ENCODE data around the gene KICS2.
"Not testable (repeated sequence)": the region's sequence is repeated elsewhere in the genome, so short reads cannot be mapped to it uniquely, and the experiment has no call there.

The KICS2 gene

DNA sequence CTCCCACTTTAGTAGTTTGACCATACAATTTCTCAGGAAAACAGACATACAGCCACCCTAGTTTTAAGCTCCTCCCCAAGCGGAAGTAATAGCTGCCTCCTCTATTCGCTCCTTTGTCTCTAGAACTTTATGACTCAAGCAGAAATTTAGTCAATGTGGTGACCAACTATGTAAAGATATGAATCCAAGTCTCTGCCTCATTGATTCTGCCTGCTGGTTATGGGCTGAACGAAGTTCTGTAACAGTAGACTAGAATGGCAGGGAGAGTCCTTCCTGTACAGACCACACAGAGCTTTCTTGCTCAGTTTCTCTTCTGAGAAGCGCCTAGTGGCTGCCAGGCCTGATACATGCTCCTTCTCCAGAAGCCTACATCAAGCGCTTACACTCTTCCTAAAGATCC, 19.1 kb downstream of the KICS2 start:
- DNase-seq: no peak
- Histone ChIP-seq H2AFZ (ENCODE audit: low read length) (no peak overlapping the region), H3K27me3 (replicated peaks; ENCODE audit: insufficient read depth, low read length) (no peaks in the 10 kb centered on the region), H3K79me2 (ENCODE audit: low read length) (no peaks in the 10 kb centered on the region), H3K36me3 (replicated peaks; ENCODE audit: insufficient read depth, low read length) (no peaks in the 10 kb centered on the region), H3K9me2 (replicated peaks; ENCODE audit: insufficient read depth, low read length) (no peaks in the 10 kb centered on the region), H3K9ac (ENCODE audit: low read length) (no peak overlapping the region), H3K4me3 (ENCODE audit: low read length) (no peak overlapping the region), H3K4me1 (ENCODE audit: low read length) (no peaks in the 10 kb centered on the region), H3F3A (ENCODE audit: insufficient read depth, low read length) (no peaks in the 10 kb centered on the region), H3K4me2 (ENCODE audit: low read depth, low read length) (no peak overlapping the region), H3K27ac (ENCODE audit: low read length) (no peak overlapping the region), H4K20me1 (ENCODE audit: insufficient read depth, low read length) (no peaks in the 10 kb centered on the region), H3K9me3 (replicated peaks; ENCODE audit: insufficient read depth, low read length) (no peaks in the 10 kb centered on the region)
- TF ChIP-seq, protein P1, sequence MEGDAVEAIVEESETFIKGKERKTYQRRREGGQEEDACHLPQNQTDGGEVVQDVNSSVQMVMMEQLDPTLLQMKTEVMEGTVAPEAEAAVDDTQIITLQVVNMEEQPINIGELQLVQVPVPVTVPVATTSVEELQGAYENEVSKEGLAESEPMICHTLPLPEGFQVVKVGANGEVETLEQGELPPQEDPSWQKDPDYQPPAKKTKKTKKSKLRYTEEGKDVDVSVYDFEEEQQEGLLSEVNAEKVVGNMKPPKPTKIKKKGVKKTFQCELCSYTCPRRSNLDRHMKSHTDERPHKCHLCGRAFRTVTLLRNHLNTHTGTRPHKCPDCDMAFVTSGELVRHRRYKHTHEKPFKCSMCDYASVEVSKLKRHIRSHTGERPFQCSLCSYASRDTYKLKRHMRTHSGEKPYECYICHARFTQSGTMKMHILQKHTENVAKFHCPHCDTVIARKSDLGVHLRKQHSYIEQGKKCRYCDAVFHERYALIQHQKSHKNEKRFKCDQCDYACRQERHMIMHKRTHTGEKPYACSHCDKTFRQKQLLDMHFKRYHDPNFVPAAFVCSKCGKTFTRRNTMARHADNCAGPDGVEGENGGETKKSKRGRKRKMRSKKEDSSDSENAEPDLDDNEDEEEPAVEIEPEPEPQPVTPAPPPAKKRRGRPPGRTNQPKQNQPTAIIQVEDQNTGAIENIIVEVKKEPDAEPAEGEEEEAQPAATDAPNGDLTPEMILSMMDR (IDR thresholded peaks at IDR 0.05; ENCODE audit: low read length): no peak
- no peak for TF ChIP-seq EZH2phosphoT487 (IDR thresholded peaks at IDR 0.05; ENCODE audit: low read length)
- no peak for TF ChIP-seq EZH2 (optimal IDR thresholded peaks at IDR 0.05; ENCODE audit: low read depth, low read length)

DNA sequence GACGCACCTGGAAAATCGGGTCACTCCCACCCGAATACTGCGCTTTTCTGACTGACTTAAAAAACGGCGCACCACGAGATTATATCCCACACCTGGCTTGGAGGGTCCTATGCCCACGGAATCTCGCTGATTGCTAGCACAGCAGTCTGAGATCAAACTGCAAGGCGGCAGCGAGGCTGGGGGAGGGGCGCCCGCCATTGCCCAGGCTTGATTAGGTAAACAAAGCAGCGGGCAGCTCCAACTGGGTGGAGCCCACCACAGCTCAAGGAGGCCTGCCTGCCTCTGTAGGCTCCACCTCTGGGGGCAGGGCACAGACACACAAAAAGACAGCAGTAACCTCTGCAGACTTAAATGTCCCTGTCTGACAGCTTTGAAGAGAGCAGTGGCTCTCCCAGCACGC, 26.3 kb downstream of the KICS2 start:
- H3K27me3 ChIP-seq (replicated peaks; ENCODE audit: insufficient read depth, low read length); H3K4me1 ChIP-seq (ENCODE audit: low read length); H3K36me3 ChIP-seq (replicated peaks; ENCODE audit: insufficient read depth, low read length); H2AFZ ChIP-seq (ENCODE audit: low read length); H3F3A ChIP-seq (ENCODE audit: insufficient read depth, low read length); H3K9me2 ChIP-seq (replicated peaks; ENCODE audit: insufficient read depth, low read length); H3K79me2 ChIP-seq (ENCODE audit: low read length); H3K9ac ChIP-seq (ENCODE audit: low read length); H3K9me3 ChIP-seq (replicated peaks; ENCODE audit: insufficient read depth, low read length); DNase-seq; H3K4me3 ChIP-seq (ENCODE audit: low read length); H3K4me2 ChIP-seq (ENCODE audit: low read depth, low read length); H4K20me1 ChIP-seq (ENCODE audit: insufficient read depth, low read length); H3K27ac ChIP-seq (ENCODE audit: low read length): not testable (repeated sequence)

DNA sequence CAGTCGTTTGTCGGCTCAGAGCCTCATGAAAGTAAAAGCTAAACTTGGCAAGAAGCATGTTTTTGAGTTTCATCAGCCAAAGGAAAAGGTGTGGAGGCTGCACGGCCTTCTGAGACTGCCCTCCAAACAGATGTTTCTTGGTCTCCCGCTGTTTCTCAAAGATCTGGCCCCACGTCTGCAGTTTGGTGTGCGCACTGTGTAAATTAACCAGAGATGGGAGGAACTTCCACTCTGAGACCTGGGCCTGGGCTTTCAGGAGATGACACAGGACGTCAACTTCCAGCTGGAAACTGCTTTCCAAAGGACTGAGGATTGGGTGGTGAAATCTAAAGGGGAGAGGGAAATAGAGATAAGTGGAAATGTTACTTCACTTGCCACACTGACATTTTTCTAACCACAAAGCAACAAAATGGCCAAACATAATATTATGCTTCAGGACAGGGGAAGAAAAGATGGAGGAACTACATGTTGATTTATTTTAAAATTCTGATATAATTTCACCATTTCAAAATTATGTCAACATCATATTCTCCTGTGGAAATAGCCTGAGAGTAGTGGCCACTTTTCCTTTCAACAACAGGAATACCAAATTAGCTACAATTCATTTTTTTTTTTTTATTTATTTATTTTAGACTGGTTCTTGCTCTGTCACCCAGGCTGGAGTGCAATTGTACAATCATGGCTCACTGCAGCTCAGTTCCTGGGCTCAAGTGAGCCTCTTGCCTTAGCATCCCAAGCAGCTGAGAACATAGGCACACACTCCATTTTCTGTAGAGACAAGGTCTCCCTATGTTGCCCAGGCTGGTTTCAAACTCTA, 27.6 kb downstream of the KICS2 start:
- no peak for DNase-seq
- Histone ChIP-seq H3K4me2 (ENCODE audit: low read depth, low read length) (no peak overlapping the region), H2AFZ (ENCODE audit: low read length) (no peak overlapping the region), H3K9me3 (replicated peaks; ENCODE audit: insufficient read depth, low read length) (no peaks in the 10 kb centered on the region), H3F3A (ENCODE audit: insufficient read depth, low read length) (no peaks in the 10 kb centered on the region), H3K27ac (ENCODE audit: low read length) (no peak overlapping the region), H3K36me3 (replicated peaks; ENCODE audit: insufficient read depth, low read length) (0 out of 2 replicates have a peak, but pooled peaks cover 4% of the 10 kb centered on the region), H3K27me3 (replicated peaks; ENCODE audit: insufficient read depth, low read length) (no peaks in the 10 kb centered on the region), H3K9me2 (replicated peaks; ENCODE audit: insufficient read depth, low read length) (no peaks in the 10 kb centered on the region), H3K9ac (ENCODE audit: low read length) (no peak overlapping the region), H3K4me3 (ENCODE audit: low read length) (no peak overlapping the region), H3K79me2 (ENCODE audit: low read length) (no peaks in the 10 kb centered on the region), H3K4me1 (ENCODE audit: low read length) (no peaks in the 10 kb centered on the region), H4K20me1 (ENCODE audit: insufficient read depth, low read length) (no peaks in the 10 kb centered on the region)
- TF ChIP-seq EZH2 (optimal IDR thresholded peaks at IDR 0.05; ENCODE audit: low read depth, low read length) (no peak), EZH2phosphoT487 (IDR thresholded peaks at IDR 0.05; ENCODE audit: low read length) (no peak)
- TF ChIP-seq, protein P1 (IDR thresholded peaks at IDR 0.05; ENCODE audit: low read length): no peak

DNA sequence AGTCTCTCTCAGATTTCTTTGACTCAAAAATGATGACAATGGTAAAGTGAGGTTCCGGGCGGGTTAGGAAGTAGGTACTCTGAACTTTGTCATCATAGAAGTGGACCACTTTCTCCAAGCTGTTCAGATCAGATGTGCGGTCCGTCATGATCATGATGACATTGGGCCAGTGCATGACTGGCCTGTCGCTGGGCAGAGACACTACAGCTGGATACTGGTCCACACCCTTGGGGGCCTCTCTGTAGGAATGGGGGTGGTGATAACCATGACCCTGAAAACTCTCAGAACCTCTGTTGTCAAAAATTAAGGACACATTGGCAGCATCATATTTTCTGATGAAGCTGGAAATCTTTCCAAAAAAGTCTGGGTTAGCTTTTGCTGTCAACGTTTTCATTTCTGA, 28.2 kb downstream of the KICS2 start:
- Histone ChIP-seq H3K36me3 (replicated peaks; ENCODE audit: insufficient read depth, low read length) (0 out of 2 replicates have a peak, but pooled peaks cover 4% of the 10 kb centered on the region), H3K9me3 (replicated peaks; ENCODE audit: insufficient read depth, low read length) (no peaks in the 10 kb centered on the region), H3K4me1 (ENCODE audit: low read length) (no peaks in the 10 kb centered on the region), H3F3A (ENCODE audit: insufficient read depth, low read length) (no peaks in the 10 kb centered on the region), H3K4me2 (ENCODE audit: low read depth, low read length) (no peak overlapping the region), H2AFZ (ENCODE audit: low read length) (no peak overlapping the region), H3K27ac (ENCODE audit: low read length) (no peak overlapping the region), H3K9ac (ENCODE audit: low read length) (no peak overlapping the region), H3K27me3 (replicated peaks; ENCODE audit: insufficient read depth, low read length) (no peaks in the 10 kb centered on the region), H4K20me1 (ENCODE audit: insufficient read depth, low read length) (no peaks in the 10 kb centered on the region), H3K9me2 (replicated peaks; ENCODE audit: insufficient read depth, low read length) (no peaks in the 10 kb centered on the region), H3K4me3 (ENCODE audit: low read length) (no peak overlapping the region), H3K79me2 (ENCODE audit: low read length) (no peaks in the 10 kb centered on the region)
- no peak for DNase-seq
- no peak for TF ChIP-seq EZH2phosphoT487 (IDR thresholded peaks at IDR 0.05; ENCODE audit: low read length)
- TF ChIP-seq, protein P1 (IDR thresholded peaks at IDR 0.05; ENCODE audit: low read length): no peak
- no peak for TF ChIP-seq EZH2 (optimal IDR thresholded peaks at IDR 0.05; ENCODE audit: low read depth, low read length)
